ENCODE measurements around the gene ARL10.

ARL10 gene

DNA sequence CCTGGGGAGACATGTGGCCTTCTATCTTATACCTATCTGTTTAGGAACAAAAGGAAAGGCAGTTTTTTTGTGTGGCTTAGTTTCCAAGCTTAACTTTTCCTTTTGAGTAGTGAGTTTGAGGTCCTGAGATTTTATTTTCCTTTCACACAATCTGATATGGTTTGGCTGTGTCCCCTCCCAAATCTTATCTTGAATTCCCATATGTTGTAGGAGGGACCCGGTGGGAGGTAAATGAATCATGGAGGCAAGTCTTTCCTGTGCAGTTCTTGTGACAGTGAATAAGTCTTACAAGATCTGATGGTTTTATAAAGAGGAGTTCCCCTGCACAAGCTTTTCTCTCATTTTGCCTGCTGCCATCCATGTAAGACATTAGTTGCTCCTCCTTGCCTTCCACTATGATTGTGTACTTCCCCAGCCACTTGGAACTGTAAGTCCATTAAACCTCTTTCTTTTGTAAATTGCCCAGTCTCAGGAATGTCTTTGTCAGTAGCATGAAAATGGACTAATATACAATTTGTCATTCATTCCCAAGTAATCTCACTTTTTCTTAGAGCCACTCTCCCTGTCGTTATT lies 55.8 kb downstream of the ARL10 start:
- Histone ChIP-seq H3K4me3 (ENCODE audit: low read length) (no peak overlapping the region), H3K4me2 (ENCODE audit: low read depth, low read length) (no peak overlapping the region), H3K9me3 (replicated peaks; ENCODE audit: insufficient read depth, low read length) (no peaks in the 10 kb centered on the region), H4K20me1 (ENCODE audit: insufficient read depth, low read length) (no peaks in the 10 kb centered on the region), H3K27me3 (replicated peaks; ENCODE audit: insufficient read depth, low read length) (no peaks in the 10 kb centered on the region), H3K9ac (ENCODE audit: low read length) (no peak overlapping the region), H3K4me1 (ENCODE audit: low read length) (peaks cover 6% of the 10 kb centered on the region), H3K36me3 (replicated peaks; ENCODE audit: insufficient read depth, low read length) (no peaks in the 10 kb centered on the region), H3K27ac (ENCODE audit: low read length) (no peak overlapping the region), H3F3A (ENCODE audit: insufficient read depth, low read length) (no peaks in the 10 kb centered on the region), H3K9me2 (replicated peaks; ENCODE audit: insufficient read depth, low read length) (no peaks in the 10 kb centered on the region), H3K79me2 (ENCODE audit: low read length) (peaks cover 1% of the 10 kb centered on the region), H2AFZ (ENCODE audit: low read length) (no peak overlapping the region)
- no peak for DNase-seq
- TF ChIP-seq CTCF (IDR thresholded peaks at IDR 0.05; ENCODE audit: low read length), result no peak
- no peak for TF ChIP-seq EZH2 (optimal IDR thresholded peaks at IDR 0.05; ENCODE audit: low read depth, low read length)
- no peak for TF ChIP-seq EZH2phosphoT487 (IDR thresholded peaks at IDR 0.05; ENCODE audit: low read length)

DNA sequence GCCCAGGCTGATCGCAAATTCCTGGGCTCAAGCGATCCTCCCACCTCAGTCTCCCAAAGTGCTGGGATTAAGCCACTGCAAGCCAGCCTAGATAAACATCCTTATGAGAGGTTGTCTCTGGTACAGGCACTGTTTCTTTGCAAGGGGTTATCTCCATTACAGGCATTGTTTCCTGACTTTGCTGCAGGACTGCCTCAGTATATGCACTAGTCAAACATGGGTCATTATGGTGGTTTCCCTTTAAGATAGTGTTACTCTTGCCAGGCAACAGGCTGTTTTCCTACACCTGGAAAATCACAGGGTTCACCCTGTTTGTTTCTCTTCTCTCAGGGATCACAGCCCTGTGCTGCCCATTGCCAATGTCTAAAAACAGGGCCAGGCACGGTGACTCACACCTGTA lies 58.9 kb downstream of the ARL10 start:
- Histone ChIP-seq H3K9me3 (replicated peaks; ENCODE audit: insufficient read depth, low read length) (no peaks in the 10 kb centered on the region), H3K9ac (ENCODE audit: low read length) (no peak overlapping the region), H4K20me1 (ENCODE audit: insufficient read depth, low read length) (no peaks in the 10 kb centered on the region), H3F3A (ENCODE audit: insufficient read depth, low read length) (no peaks in the 10 kb centered on the region), H2AFZ (ENCODE audit: low read length) (no peak overlapping the region), H3K9me2 (replicated peaks; ENCODE audit: insufficient read depth, low read length) (no peaks in the 10 kb centered on the region), H3K4me2 (ENCODE audit: low read depth, low read length) (no peak overlapping the region), H3K4me3 (ENCODE audit: low read length) (no peak overlapping the region), H3K4me1 (ENCODE audit: low read length) (no peaks in the 10 kb centered on the region), H3K27ac (ENCODE audit: low read length) (no peak overlapping the region), H3K36me3 (replicated peaks; ENCODE audit: insufficient read depth, low read length) (no peaks in the 10 kb centered on the region), H3K79me2 (ENCODE audit: low read length) (no peaks in the 10 kb centered on the region), H3K27me3 (replicated peaks; ENCODE audit: insufficient read depth, low read length) (no peaks in the 10 kb centered on the region)
- TF ChIP-seq EZH2 (optimal IDR thresholded peaks at IDR 0.05; ENCODE audit: low read depth, low read length) (no peak), EZH2phosphoT487 (IDR thresholded peaks at IDR 0.05; ENCODE audit: low read length) (no peak), CTCF (IDR thresholded peaks at IDR 0.05; ENCODE audit: low read length) (no peak)
- DNase-seq, result no peak

GRCh38 chr5:176425138-176425537 lies 59.9 kb downstream of the ARL10 start:
- Histone ChIP-seq H3K27ac (ENCODE audit: low read length) (no peak overlapping the region), H3K4me2 (ENCODE audit: low read depth, low read length) (no peak overlapping the region), H3K4me1 (ENCODE audit: low read length) (no peaks in the 10 kb centered on the region), H3K9ac (ENCODE audit: low read length) (no peak overlapping the region), H3K9me3 (replicated peaks; ENCODE audit: insufficient read depth, low read length) (no peaks in the 10 kb centered on the region), H4K20me1 (ENCODE audit: insufficient read depth, low read length) (no peaks in the 10 kb centered on the region), H3F3A (ENCODE audit: insufficient read depth, low read length) (no peaks in the 10 kb centered on the region), H3K4me3 (ENCODE audit: low read length) (no peak overlapping the region), H3K79me2 (ENCODE audit: low read length) (no peaks in the 10 kb centered on the region), H2AFZ (ENCODE audit: low read length) (no peak overlapping the region), H3K36me3 (replicated peaks; ENCODE audit: insufficient read depth, low read length) (no peaks in the 10 kb centered on the region), H3K27me3 (replicated peaks; ENCODE audit: insufficient read depth, low read length) (0 out of 2 replicates have a peak, but pooled peaks cover under 1% of the 10 kb centered on the region), H3K9me2 (replicated peaks; ENCODE audit: insufficient read depth, low read length) (no peaks in the 10 kb centered on the region)
- TF ChIP-seq EZH2 (optimal IDR thresholded peaks at IDR 0.05; ENCODE audit: low read depth, low read length) (no peak), CTCF (IDR thresholded peaks at IDR 0.05; ENCODE audit: low read length) (no peak), EZH2phosphoT487 (IDR thresholded peaks at IDR 0.05; ENCODE audit: low read length) (no peak)
- DNase-seq, result no peak

All from MM.1S (cell line).